ENCODE measurements around the gene ASPRV1. TPM values are rescaled to one million over a fixed set of nuclear protein-coding genes. Genes with fewer than 3 reads are reported as not detected.

ASPRV1 gene
- total and polyA plus RNA-seq, 3 donors from 2014 or later, result 3.5 to 9.2 (median 8.2) TPM

DNA sequence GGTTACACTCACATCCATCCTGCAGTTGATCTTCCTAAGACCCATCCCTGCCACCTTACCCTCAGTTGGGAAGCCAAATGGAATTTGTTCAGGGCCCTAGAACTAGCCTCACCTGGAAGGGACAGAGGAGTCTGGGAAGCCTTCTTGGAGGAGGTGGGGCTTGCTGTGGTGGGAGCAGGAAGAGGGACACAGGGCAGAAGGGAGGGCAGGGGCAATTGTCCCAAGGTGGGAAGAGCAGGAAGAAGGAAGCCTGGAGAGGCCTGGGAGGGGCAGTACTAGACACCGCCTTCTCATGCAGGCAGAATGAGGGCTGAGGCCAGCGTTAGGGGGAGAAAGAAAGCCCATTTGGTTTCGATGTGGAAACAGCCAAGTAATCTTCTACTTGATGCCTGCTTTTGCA, 34.1 kb upstream of the ASPRV1 start:
- H3K27ac ChIP-seq, result no peak overlapping the region
- H3K4me1 ChIP-seq, result no peaks in the 10 kb centered on the region
- intact Hi-C loops (cut with DNase I; ENCODE audit: low total_unique reads), result no loop called here
- no peak overlapping the region for H3K4me3 ChIP-seq
- H3K27me3 ChIP-seq, result no peaks in the 10 kb centered on the region
- no peaks in the 10 kb centered on the region for H3K36me3 ChIP-seq (ENCODE audit: low read depth, missing control alignments)
- no peak for DNase-seq
- 97 to 100% methylated on average over 3 of the region's 3 CpGs for WGBS, 2 donors
- no peak for TF ChIP-seq POLR2A (IDR thresholded peaks at IDR 0.05)
- TF ChIP-seq, protein P1, sequence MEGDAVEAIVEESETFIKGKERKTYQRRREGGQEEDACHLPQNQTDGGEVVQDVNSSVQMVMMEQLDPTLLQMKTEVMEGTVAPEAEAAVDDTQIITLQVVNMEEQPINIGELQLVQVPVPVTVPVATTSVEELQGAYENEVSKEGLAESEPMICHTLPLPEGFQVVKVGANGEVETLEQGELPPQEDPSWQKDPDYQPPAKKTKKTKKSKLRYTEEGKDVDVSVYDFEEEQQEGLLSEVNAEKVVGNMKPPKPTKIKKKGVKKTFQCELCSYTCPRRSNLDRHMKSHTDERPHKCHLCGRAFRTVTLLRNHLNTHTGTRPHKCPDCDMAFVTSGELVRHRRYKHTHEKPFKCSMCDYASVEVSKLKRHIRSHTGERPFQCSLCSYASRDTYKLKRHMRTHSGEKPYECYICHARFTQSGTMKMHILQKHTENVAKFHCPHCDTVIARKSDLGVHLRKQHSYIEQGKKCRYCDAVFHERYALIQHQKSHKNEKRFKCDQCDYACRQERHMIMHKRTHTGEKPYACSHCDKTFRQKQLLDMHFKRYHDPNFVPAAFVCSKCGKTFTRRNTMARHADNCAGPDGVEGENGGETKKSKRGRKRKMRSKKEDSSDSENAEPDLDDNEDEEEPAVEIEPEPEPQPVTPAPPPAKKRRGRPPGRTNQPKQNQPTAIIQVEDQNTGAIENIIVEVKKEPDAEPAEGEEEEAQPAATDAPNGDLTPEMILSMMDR (IDR thresholded peaks at IDR 0.05), result no peak
- H3K9me3 ChIP-seq, result no peaks in the 10 kb centered on the region

DNA sequence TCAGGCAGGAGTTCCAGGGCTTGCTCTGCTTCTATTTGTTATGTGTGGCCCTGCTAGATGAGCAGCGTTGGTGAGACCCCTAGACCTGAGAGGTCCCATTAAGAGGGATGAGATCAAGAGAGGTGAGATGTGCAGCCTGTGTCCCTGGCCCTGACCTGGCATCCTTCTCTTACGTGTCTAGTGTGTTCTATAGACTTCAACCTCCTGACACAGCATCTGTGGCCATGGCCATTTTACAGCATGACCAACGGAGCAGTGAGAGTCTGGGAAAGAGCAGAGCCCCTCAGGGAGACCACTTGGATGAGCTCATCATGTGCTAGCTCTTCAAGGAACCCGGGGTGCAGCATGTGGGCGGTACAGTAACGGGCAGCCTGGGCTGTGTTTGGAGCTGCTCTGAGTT, 32.7 kb upstream of the ASPRV1 start:
- intact Hi-C loops (cut with DNase I; ENCODE audit: low total_unique reads), result no loop called here
- H3K9me3 ChIP-seq, result no peaks in the 10 kb centered on the region
- no peak overlapping the region for H3K4me3 ChIP-seq
- TF ChIP-seq, protein P1 (IDR thresholded peaks at IDR 0.05), result no peak
- no peaks in the 10 kb centered on the region for H3K36me3 ChIP-seq (ENCODE audit: low read depth, missing control alignments)
- no peaks in the 10 kb centered on the region for H3K27me3 ChIP-seq
- H3K27ac ChIP-seq, result no peak overlapping the region
- WGBS, 2 donors, result 90 to 92% methylated on average over 5 to 6 of the region's 6 CpGs
- H3K4me1 ChIP-seq, result no peaks in the 10 kb centered on the region
- no peak for DNase-seq

DNA sequence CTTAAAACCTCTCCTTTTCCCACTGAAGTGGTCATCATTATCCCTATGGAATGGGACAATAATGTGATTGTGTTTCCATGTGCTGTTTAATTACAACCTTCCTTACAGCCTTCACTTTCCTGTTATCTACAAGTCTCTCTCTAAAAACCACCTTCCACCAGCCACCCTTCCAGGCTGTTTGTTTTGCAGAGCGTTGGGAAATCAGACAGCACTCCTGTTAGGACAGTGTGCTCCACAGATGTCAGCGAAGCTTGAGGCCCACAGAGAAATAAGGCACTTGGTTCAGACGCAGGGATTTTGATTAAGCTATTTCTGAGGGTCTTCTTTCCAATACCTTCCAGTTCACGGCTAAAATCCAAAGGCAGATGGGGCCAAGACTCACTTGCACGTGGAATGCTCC, 32.3 kb upstream of the ASPRV1 start:
- Histone ChIP-seq H3K27ac (no peak overlapping the region), H3K9me3 (no peaks in the 10 kb centered on the region), H3K36me3 (ENCODE audit: low read depth, missing control alignments) (no peaks in the 10 kb centered on the region), H3K27me3 (no peaks in the 10 kb centered on the region), H3K4me1 (no peaks in the 10 kb centered on the region), H3K4me3 (no peak overlapping the region)
- 91 to 92% methylated on average over 5 of the region's 5 CpGs for WGBS, 2 donors
- intact Hi-C loops (cut with DNase I; ENCODE audit: low total_unique reads), result no loop called here
- TF ChIP-seq, protein P1 (IDR thresholded peaks at IDR 0.05), result no peak
- TF ChIP-seq POLR2A (IDR thresholded peaks at IDR 0.05), result no peak
- no peak for DNase-seq

DNA sequence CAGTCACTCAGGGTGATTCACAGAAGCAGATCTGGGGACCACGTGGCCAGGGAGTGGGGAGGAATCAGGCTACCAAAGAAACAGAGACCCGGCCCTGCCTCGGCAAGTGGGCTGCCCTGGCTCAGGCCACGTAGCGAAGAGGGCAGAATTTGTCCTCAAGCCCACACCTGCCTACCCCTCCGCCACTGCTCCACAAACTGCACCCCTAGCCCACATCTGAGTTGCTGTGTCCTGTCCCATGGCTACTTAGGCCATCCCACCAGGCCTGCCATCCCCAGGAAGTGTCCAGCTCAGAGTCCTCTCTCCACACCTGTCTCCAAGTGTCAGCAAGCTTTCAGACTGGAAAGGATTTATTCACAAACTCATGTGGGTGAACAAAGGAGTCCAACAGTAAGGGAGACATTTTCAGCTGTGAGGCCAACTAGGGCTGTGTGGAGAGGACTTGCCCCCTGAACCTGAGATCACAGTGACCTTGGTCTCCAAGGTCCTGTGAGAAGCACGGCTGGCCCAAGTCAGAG, 31.7 kb upstream of the ASPRV1 start:
- intact Hi-C loops (cut with DNase I; ENCODE audit: low total_unique reads), result no loop called here
- Histone ChIP-seq H3K36me3 (ENCODE audit: low read depth, missing control alignments) (no peaks in the 10 kb centered on the region), H3K9me3 (no peaks in the 10 kb centered on the region), H3K4me3 (no peak overlapping the region), H3K27ac (no peak overlapping the region), H3K4me1 (no peaks in the 10 kb centered on the region), H3K27me3 (no peaks in the 10 kb centered on the region)
- 82 to 89% methylated on average over 2 to 7 of the region's 7 CpGs for whole genome bisulfite sequencing, 2 donors
- TF ChIP-seq, protein P1 (IDR thresholded peaks at IDR 0.05), result no peak
- no peak for TF ChIP-seq POLR2A (IDR thresholded peaks at IDR 0.05)
- DNase-seq, result no peak

DNA sequence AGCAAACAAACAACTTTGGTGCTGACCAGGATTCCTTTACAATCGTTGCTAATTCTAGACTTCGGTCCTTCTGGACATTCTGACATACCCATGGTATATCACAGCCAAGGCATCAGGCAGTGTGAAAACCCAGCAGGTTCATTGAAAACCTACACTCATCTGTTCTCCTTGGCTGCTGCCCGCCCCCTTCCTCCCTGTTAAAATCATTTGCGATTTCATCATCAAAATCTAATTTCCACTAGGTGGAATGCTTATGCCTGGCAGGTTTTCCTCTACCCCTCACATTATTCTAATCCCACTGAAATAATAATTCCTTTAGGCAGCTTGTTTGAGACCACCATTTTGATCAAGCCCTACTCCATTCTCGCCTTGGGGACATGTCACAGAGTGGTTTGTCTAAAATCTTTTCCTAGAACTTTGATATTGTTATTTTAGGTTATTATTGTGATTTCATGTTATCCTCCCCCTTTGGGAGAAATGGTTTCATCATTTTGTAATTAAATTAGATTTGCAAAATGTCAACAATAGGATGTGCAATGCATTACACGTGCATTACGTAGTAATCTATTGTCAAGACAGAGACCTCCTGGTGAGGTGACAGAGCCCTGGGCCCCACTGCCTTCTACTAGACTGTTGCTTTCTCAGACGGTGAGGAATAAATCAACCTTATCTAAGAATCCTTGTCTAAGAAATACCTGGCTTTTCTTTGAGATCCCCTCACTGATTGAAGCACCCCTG, 31.0 kb upstream of the ASPRV1 start:
- Histone ChIP-seq H3K4me3 (no peak overlapping the region), H3K27me3 (no peaks in the 10 kb centered on the region), H3K27ac (no peak overlapping the region), H3K36me3 (ENCODE audit: low read depth, missing control alignments) (no peaks in the 10 kb centered on the region), H3K4me1 (no peaks in the 10 kb centered on the region), H3K9me3 (no peaks in the 10 kb centered on the region)
- TF ChIP-seq, protein P1 (IDR thresholded peaks at IDR 0.05), result no peak
- no peak for TF ChIP-seq POLR2A (IDR thresholded peaks at IDR 0.05)
- 90 to 96% methylated on average over 8 of the region's 8 CpGs for WGBS, 2 donors
- DNase-seq, result no peak
- intact Hi-C loops (cut with DNase I; ENCODE audit: low total_unique reads), result no loop called here

All from testis (tissue), 3 donors.